HepG2 (cell line): ENCODE data around the gene FBXO39. TPM values are rescaled to one million over a fixed set of nuclear protein-coding genes. Genes with fewer than 3 reads are reported as not detected.
"Not testable (repeated sequence)": the region's sequence is repeated elsewhere in the genome, so short reads cannot be mapped to it uniquely, and the experiment has no call there.

Experiments used
- ATAC-seq: fragments of 200-7000 bp; cut with Tn5 transposase; 3 replicates; pipeline ENCODE4 v1.9.1; 2020; ENCODE audit warnings: mild to moderate bottlenecking, moderate library complexity
- BruUV-seq: library from RNA; stranded (reverse); fragments of 400-500 nt; replicated peaks from 2 replicates; lab custom pipeline; 2021; lab: Mats Ljungman, UMichigan
- CTCF ChIA-PET: fragments of 300-600 bp; formaldehyde crosslinking; extraction: SDS; loops from one replicate; lab custom pipeline; 2021; ENCODE audit warnings: low total read pairs, inconsistent platforms, low intra/inter-chr PET ratio; lab: Yijun Ruan, JAX
- POLR2A ChIA-PET: fragments of 350-600 bp; sonication (Branson Sonifier 250); formaldehyde crosslinking; loops from one replicate; lab custom pipeline; 2020; ENCODE audit warnings: antibody characterized with exemption, inconsistent platforms; lab: Yijun Ruan, JAX
- DNase-seq: peaks from one replicate; pipeline ENCODE4 v3.0.0-alpha.2; 2015; ENCODE audit warnings: low spot score
- FAIRE-seq: peaks from 3 replicates; lab custom pipeline; 2011; peaks lifted over from hg19 to GRCh38; lab: Jason Lieb, UNC
- H2AFZ ChIP-seq: one replicate; pipeline ENCODE4 v1.6.1; 2011; ENCODE audit warnings: low read length, inconsistent platforms
- H3K27ac ChIP-seq: fragments of 300-600 bp; 3 replicates; pipeline ENCODE4 v1.8.0; 2011; ENCODE audit warnings: mixed run types, mild to moderate bottlenecking, mixed read lengths, low read length, inconsistent platforms; ENCODE audit not compliant: insufficient read depth; ENCODE audit errors: extremely low read length
- H3K27me3 ChIP-seq, 2 experiments: fragments of 200-600 bp in 1 of 2; 2 replicates in 1 of 2; 3 replicates in 1 of 2; pipeline versions ENCODE4 v1.6.0 to v1.8.0; 2011; ENCODE audit warnings: low read length in 2 of 2, mild to moderate bottlenecking in 2 of 2, moderate library complexity in 2 of 2, inconsistent platforms in 1 of 2; ENCODE audit not compliant: insufficient read depth in 2 of 2, control insufficient read depth in 1 of 2
- H3K36me3 ChIP-seq, 2 experiments: fragments of 200-600 bp in 1 of 2; replicated peaks in 1 of 2; 2 replicates in 1 of 2; 3 replicates in 1 of 2; pipeline versions ENCODE4 v1.5.1 to v1.8.0; 2011; ENCODE audit warnings: low read length in 2 of 2, inconsistent platforms in 1 of 2; ENCODE audit not compliant: insufficient read depth in 2 of 2, control insufficient read depth in 1 of 2
- H3K4me1 ChIP-seq: 2 replicates; pipeline ENCODE4 v1.5.1; 2012; ENCODE audit warnings: low read length, inconsistent platforms; ENCODE audit not compliant: insufficient read depth
- H3K4me2 ChIP-seq: 2 replicates; pipeline ENCODE4 v1.6.0; 2011; ENCODE audit warnings: low read depth, low read length, inconsistent platforms
- H3K4me3 ChIP-seq, 3 experiments: fragments of 200-600 bp in 1 of 3; sonication (generic), shearing (Covaris generic) in 1 of 3; replicated peaks in 1 of 3; 2 replicates each; pipeline ENCODE4 v1.5.1; 2011 to 2016; ENCODE audit warnings: low read length in 3 of 3, inconsistent platforms in 2 of 3, low read depth in 2 of 3, mild to moderate bottlenecking in 2 of 3, control low read depth in 1 of 3, mixed read lengths in 1 of 3; ENCODE audit not compliant: insufficient read depth in 1 of 3
- H3K79me2 ChIP-seq: one replicate; pipeline ENCODE4 v1.6.1; 2011; ENCODE audit warnings: low read length, inconsistent platforms; ENCODE audit not compliant: insufficient read depth
- H3K9ac ChIP-seq: 2 replicates; pipeline ENCODE4 v1.6.0; 2011; ENCODE audit warnings: mild to moderate bottlenecking, low read depth, low read length, inconsistent platforms; ENCODE audit not compliant: insufficient read depth
- H3K9me3 ChIP-seq: 2 replicates; pipeline ENCODE4 v1.5.1; 2012; ENCODE audit warnings: mild to moderate bottlenecking, low read length
- H4K20me1 ChIP-seq: 2 replicates; pipeline ENCODE4 v1.6.0; 2011; ENCODE audit warnings: inconsistent platforms, mild to moderate bottlenecking, low read length, moderate library complexity; ENCODE audit not compliant: insufficient read depth
- BRF2 ChIP-seq: sonication (generic); formaldehyde crosslinking; IDR thresholded peaks from 2 replicates; pipeline ENCODE4 v1.8.1; 2022; ENCODE audit warnings: mild to moderate bottlenecking, missing genetic modification reagents
- MBD4 ChIP-seq: IDR thresholded peaks from 2 replicates; pipeline ENCODE4 v1.6.1; 2012; ENCODE audit warnings: low read length, inconsistent platforms, borderline replicate concordance
- RBFOX2 ChIP-seq: fragments of 200-400 bp; formaldehyde crosslinking; IDR thresholded peaks from 2 replicates; pipeline ENCODE4 v1.6.1; 2017; ENCODE audit warnings: low read depth, mild to moderate bottlenecking, low read length
- ZFP82 ChIP-seq: sonication (generic); formaldehyde crosslinking; IDR thresholded peaks from 2 replicates; pipeline ENCODE4 v1.5.1; 2020; ENCODE audit warnings: mild to moderate bottlenecking, missing genetic modification reagents, borderline replicate concordance
- ZNF597 ChIP-seq: sonication (generic); formaldehyde crosslinking; IDR thresholded peaks from 2 replicates; pipeline ENCODE4 v1.5.0; 2020; ENCODE audit warnings: missing genetic modification reagents
- ZNF644 ChIP-seq: IDR thresholded peaks from 2 replicates; pipeline ENCODE4 v1.6.1; 2016; ENCODE audit warnings: low read depth
- ZNF678 ChIP-seq: sonication (generic); formaldehyde crosslinking; IDR thresholded peaks from 2 replicates; pipeline ENCODE4 v1.4.0; 2020; ENCODE audit warnings: mild to moderate bottlenecking, missing genetic modification reagents
- ZNF775 ChIP-seq: sonication (generic); formaldehyde crosslinking; IDR thresholded peaks from 2 replicates; pipeline ENCODE4 v1.4.0; 2020; ENCODE audit warnings: missing genetic modification reagents, mild to moderate bottlenecking, moderate library complexity, borderline replicate concordance
- ZNF788 ChIP-seq: sonication (generic); formaldehyde crosslinking; IDR thresholded peaks from 2 replicates; pipeline ENCODE4 v1.5.0; 2020; ENCODE audit warnings: mild to moderate bottlenecking, missing genetic modification reagents, borderline replicate concordance
- ZSCAN30 ChIP-seq: sonication (generic); formaldehyde crosslinking; IDR thresholded peaks from 2 replicates; pipeline ENCODE4 v1.5.0; 2020; ENCODE audit warnings: mild to moderate bottlenecking, missing genetic modification reagents
- WGBS: methylation state at CpG from one replicate; pipeline ENCODE4 v1.1.6; 2017; ENCODE audit warnings: low lambda C conversion rate; 5-methylcytosine and 5-hydroxymethylcytosine counted together
- in situ Hi-C: cut with HindIII; loops from 2 replicates; pipeline ENCODE4 v1.10.0; 2017; ENCODE audit warnings: low pct_unique_long_range_greater_than_20kb; ENCODE audit not compliant: extremely low pct_ligation_motif_present
- intact Hi-C: fragments of 100-400 bp; cut with micrococcal nuclease; formaldehyde crosslinking; loops from one replicate; pipeline ENCODE4 v1.10.0; 2022; ENCODE audit not compliant: unreplicated experiment
- polyA plus RNA-seq, 8 experiments: library from polyadenylated mRNA; depleted of rRNA in 3 of 8; stranded (reverse) in 7 of 8; unstranded in 1 of 8; fragments of >200 nt; fragmentation: Illumina TruSeq in 4 of 8; extraction: Trizol in 4 of 8; gene quantifications; 2 replicates each; pipeline versions ENCODE4 v1.2.1 to v1.2.3, GENCODE V29; 2011 to 2016; ENCODE audit warnings: low read depth in 4 of 8, missing spikeins in 1 of 8, mixed read lengths in 1 of 8; ENCODE audit not compliant: insufficient read depth in 1 of 8
- total RNA-seq, 5 experiments: library from RNA; depleted of rRNA; stranded (reverse); fragments of >200 nt; fragmentation: Illumina TruSeq; extraction: Trizol; gene quantifications; 2 replicates each; pipeline ENCODE4 v1.2.3, GENCODE V29; 2016; ENCODE audit warnings: low read depth in 1 of 5

FBXO39 gene
- total and polyA plus RNA-seq, 2 of the 13 experiments (the other 11 are each of a cell fraction or from before 2014, with no cell fraction given) = 0.09 TPM; not detected in 1

GRCh38 chr17:6772016-6772415, 4.0 kb upstream of the FBXO39 start (continued):
- TF ChIP-seq BRF2 (CRISPR knock-in tag) = no peak
- TF ChIP-seq ZNF644 (CRISPR knock-in tag) = no peak
- no peak for TF ChIP-seq ZFP82 (CRISPR knock-in tag)
- no peak for TF ChIP-seq RBFOX2
- no peak for TF ChIP-seq ZNF678 (CRISPR knock-in tag)
- no peak for TF ChIP-seq ZNF788
- TF ChIP-seq ZNF775 (CRISPR knock-in tag) = no peak
- TF ChIP-seq ZNF597 = no peak
- TF ChIP-seq MBD4 = no peak
- TF ChIP-seq ZSCAN30 (CRISPR knock-in tag) = no peak

- H3K27me3 ChIP-seq, H3K9ac ChIP-seq, H3K4me3 ChIP-seq, CTCF ChIA-PET, FAIRE-seq, H3K4me2 ChIP-seq, in situ Hi-C loops, ATAC-seq, H3K79me2 ChIP-seq, H3K9me3 ChIP-seq, BruUV-seq, POLR2A ChIA-PET, H2AFZ ChIP-seq, intact Hi-C loops, H3K27ac ChIP-seq, DNase-seq, H3K36me3 ChIP-seq, H4K20me1 ChIP-seq: not testable (repeated sequence)
- peaks cover 14% of the 10 kb centered on the region for H3K4me1 ChIP-seq
- 79% methylated on average over 8 of the region's 8 CpGs for WGBS
Measured at GRCh38 chr17:6774906-6775305, 1.1 kb upstream of the FBXO39 start.
